IMR-90 (cell line): ENCODE data around the gene EPSTI1. TPM values are rescaled to one million over a fixed set of nuclear protein-coding genes. Genes with fewer than 3 reads are reported as not detected.

ENCODE experiments used
- ATAC-seq: fragments of 200-7000 bp; cut with Tn5 transposase; 2 replicates; pipeline ENCODE4 v1.9.1; 2020; ENCODE audit warnings: low read depth, mild to moderate bottlenecking, moderate library complexity
- BruUV-seq: library from RNA; stranded (reverse); fragments of 400-500 nt; replicated peaks from 2 replicates; lab custom pipeline; 2021; lab: Mats Ljungman, UMichigan
- CTCF ChIA-PET: fragments of 300-600 bp; formaldehyde crosslinking; extraction: SDS; loops from one replicate; lab custom pipeline; 2021; ENCODE audit warnings: antibody characterized with exemption; lab: Yijun Ruan, JAX
- POLR2A ChIA-PET: fragments of 300-600 bp; sonication (Branson Sonifier 250); formaldehyde crosslinking; loops from one replicate; lab custom pipeline; 2022; ENCODE audit warnings: antibody characterized with exemption; ENCODE audit not compliant: unreplicated experiment; lab: Charles Lee
- DNase-seq: peaks from one replicate; pipeline ENCODE4 v3.0.0; 2013
- H2AFZ ChIP-seq: replicated peaks from 2 replicates; pipeline ENCODE3; 2013; ENCODE audit warnings: low read length, mild to moderate bottlenecking; ENCODE audit not compliant: poor library complexity
- H2AK5ac ChIP-seq: 2 replicates; pipeline ENCODE4 v1.6.1; 2013; ENCODE audit warnings: low read depth, low read length, inconsistent platforms
- H2AK9ac ChIP-seq: replicated peaks from 2 replicates; pipeline ENCODE3; 2013; ENCODE audit warnings: mild to moderate bottlenecking, low read depth, low read length, moderate library complexity; ENCODE audit not compliant: poor library complexity
- H2BK120ac ChIP-seq: 2 replicates; pipeline ENCODE4 v1.6.1; 2013; ENCODE audit warnings: low read depth, low read length, inconsistent platforms
- H2BK15ac ChIP-seq: 3 replicates; pipeline ENCODE4 v1.6.1; 2013; ENCODE audit warnings: low read depth, low read length, inconsistent platforms
- H2BK20ac ChIP-seq: 2 replicates; pipeline ENCODE4 v1.6.1; 2013; ENCODE audit warnings: low read depth, mild to moderate bottlenecking, inconsistent platforms, low read length, moderate library complexity
- H2BK5ac ChIP-seq: 2 replicates; pipeline ENCODE4 v1.6.1; 2013; ENCODE audit warnings: mild to moderate bottlenecking, low read depth, low read length, inconsistent platforms; ENCODE audit not compliant: poor library complexity, severe bottlenecking
- H3K14ac ChIP-seq: replicated peaks from 2 replicates; pipeline ENCODE4 v1.6.1; 2013; ENCODE audit warnings: low read depth, low read length, inconsistent platforms
- H3K18ac ChIP-seq: 2 replicates; pipeline ENCODE4 v1.6.1; 2013; ENCODE audit warnings: low read depth, low read length, control low read depth
- H3K23ac ChIP-seq: 2 replicates; pipeline ENCODE4 v1.6.1; 2013; ENCODE audit warnings: low read depth, low read length, inconsistent platforms
- H3K27ac ChIP-seq: 2 replicates; pipeline ENCODE4 v1.5.1; 2013; ENCODE audit warnings: mild to moderate bottlenecking, control low read depth, low read length; ENCODE audit not compliant: insufficient read depth
- H3K27me3 ChIP-seq: 2 replicates; pipeline ENCODE4 v1.6.1; 2013; ENCODE audit warnings: low read length; ENCODE audit not compliant: control insufficient read depth, insufficient read depth
- H3K36me3 ChIP-seq: 2 replicates; pipeline ENCODE4 v1.6.1; 2013; ENCODE audit warnings: low read length, mixed read lengths; ENCODE audit not compliant: control insufficient read depth, insufficient read depth
- H3K4ac ChIP-seq: 2 replicates; pipeline ENCODE4 v1.6.1; 2013; ENCODE audit warnings: low read depth, low read length, inconsistent platforms
- H3K4me1 ChIP-seq: 2 replicates; pipeline ENCODE4 v1.6.1; 2013; ENCODE audit warnings: low read length, mixed read lengths; ENCODE audit not compliant: control insufficient read depth, insufficient read depth
- H3K4me2 ChIP-seq: 2 replicates; pipeline ENCODE4 v1.6.1; 2013; ENCODE audit warnings: low read depth, mild to moderate bottlenecking, control low read depth, low read length, moderate library complexity
- H3K4me3 ChIP-seq: 2 replicates; pipeline ENCODE4 v1.5.1; 2013; ENCODE audit warnings: low read depth, mild to moderate bottlenecking, control low read depth, low read length, moderate library complexity; ENCODE audit not compliant: insufficient read depth
- H3K56ac ChIP-seq: 2 replicates; pipeline ENCODE4 v1.6.1; 2013; ENCODE audit warnings: low read length, inconsistent platforms; ENCODE audit not compliant: insufficient read depth; ENCODE audit errors: extremely low read depth
- H3K79me1 ChIP-seq, 2 experiments: 2 replicates each; pipeline ENCODE4 v1.6.1; 2013; ENCODE audit warnings: low read length in 2 of 2, inconsistent platforms in 1 of 2, low read depth in 1 of 2
- H3K9ac ChIP-seq: 2 replicates; pipeline ENCODE4 v1.6.1; 2013; ENCODE audit warnings: low read depth, low read length, control low read depth
- H3K9me1 ChIP-seq: 2 replicates; pipeline ENCODE4 v1.6.1; 2013; ENCODE audit warnings: low read length, inconsistent platforms; ENCODE audit not compliant: insufficient read depth
- H3K9me3 ChIP-seq: 2 replicates; pipeline ENCODE4 v1.6.1; 2013; ENCODE audit warnings: low read length; ENCODE audit not compliant: control insufficient read depth, insufficient read depth
- H4K20me1 ChIP-seq: 2 replicates; pipeline ENCODE4 v1.6.1; 2013; ENCODE audit warnings: low read length, inconsistent platforms; ENCODE audit not compliant: insufficient read depth
- H4K5ac ChIP-seq: 2 replicates; pipeline ENCODE4 v1.6.1; 2013; ENCODE audit warnings: mild to moderate bottlenecking, low read depth, low read length, control low read depth
- H4K8ac ChIP-seq, 2 experiments: 2 replicates each; pipeline ENCODE4 v1.6.1; 2013; ENCODE audit warnings: low read depth in 2 of 2, low read length in 2 of 2, control low read depth in 1 of 2, inconsistent platforms in 1 of 2
- H4K91ac ChIP-seq: 2 replicates; pipeline ENCODE4 v1.6.1; 2013; ENCODE audit warnings: low read depth, low read length, inconsistent platforms; ENCODE audit not compliant: insufficient read depth
- BHLHE40 ChIP-seq: fragments of 150-350 bp; IDR thresholded peaks from 2 replicates; pipeline ENCODE4 v1.6.1; 2016; ENCODE audit warnings: mild to moderate bottlenecking, low read depth, low read length
- CEBPB ChIP-seq: IDR thresholded peaks from 2 replicates; pipeline ENCODE4 v1.6.1; 2012; ENCODE audit warnings: low read depth, low read length, improper control_type of control experiment
- CHD1 ChIP-seq: IDR thresholded peaks from 2 replicates; pipeline ENCODE4 v1.6.1; 2012; ENCODE audit warnings: low read depth, low read length, improper control_type of control experiment
- FOS ChIP-seq: fragments of 150-350 bp; IDR thresholded peaks from 2 replicates; pipeline ENCODE4 v1.6.1; 2016; ENCODE audit warnings: low read depth, low read length
- MAFK ChIP-seq: IDR thresholded peaks from 2 replicates; pipeline ENCODE4 v1.6.1; 2012; ENCODE audit warnings: low read depth, low read length, improper control_type of control experiment
- MAZ ChIP-seq: IDR thresholded peaks from 2 replicates; pipeline ENCODE4 v1.6.1; 2012; ENCODE audit warnings: low read depth, mild to moderate bottlenecking, low read length, improper control_type of control experiment, moderate library complexity, borderline replicate concordance
- MXI1 ChIP-seq: IDR thresholded peaks from 2 replicates; pipeline ENCODE4 v1.6.1; 2012; ENCODE audit warnings: low read depth, mild to moderate bottlenecking, low read length, moderate library complexity, borderline replicate concordance
- NFE2L2 ChIP-seq: fragments of 150-350 bp; IDR thresholded peaks from 2 replicates; pipeline ENCODE4 v1.6.1; 2016; ENCODE audit warnings: low read depth, mild to moderate bottlenecking, low read length
- POLR2A ChIP-seq: IDR thresholded peaks from 2 replicates; pipeline ENCODE4 v1.6.1; 2012; ENCODE audit warnings: mild to moderate bottlenecking, low read depth, low read length
- RAD21 ChIP-seq: IDR thresholded peaks from 2 replicates; pipeline ENCODE4 v1.6.1; 2012; ENCODE audit warnings: low read length, improper control_type of control experiment
- RCOR1 ChIP-seq: IDR thresholded peaks from 2 replicates; pipeline ENCODE4 v1.6.1; 2012; ENCODE audit warnings: mild to moderate bottlenecking, low read length, improper control_type of control experiment; ENCODE audit not compliant: insufficient replicate concordance
- RFX5 ChIP-seq: IDR thresholded peaks from 2 replicates; pipeline ENCODE4 v1.8.0; 2012; ENCODE audit warnings: low read depth, mild to moderate bottlenecking, low read length, moderate library complexity
- SMC3 ChIP-seq: fragments of 150-350 bp; IDR thresholded peaks from 2 replicates; pipeline ENCODE4 v1.6.1; 2016; ENCODE audit warnings: low read depth, mild to moderate bottlenecking, antibody characterized with exemption, low read length, moderate library complexity
- WGBS, 2 experiments: methylation state at CpG; one replicate each; pipeline versions ENCODE4 v1.1.5 to v1.1.7; 2013; ENCODE audit warnings: missing lambda C conversion rate in 2 of 2; ENCODE audit not compliant: insufficient read length in 1 of 2; ENCODE audit errors: extremely low coverage in 2 of 2; 5-methylcytosine and 5-hydroxymethylcytosine counted together
- dilution Hi-C: fragments of 300-500 bp; cut with HindIII; formaldehyde crosslinking; loops from one replicate; pipeline ENCODE4 v1.14.3; 2018; ENCODE audit warnings: low sequenced_read_pairs; ENCODE audit not compliant: unreplicated experiment
- in situ Hi-C: fragments of 300-500 bp; cut with MboI; formaldehyde crosslinking; loops from 3 replicates; pipeline ENCODE4 v1.14.3; 2019; ENCODE audit warnings: low sequenced_read_pairs, inconsistent platforms, mixed read lengths
- intact Hi-C: fragments of 100-400 bp; cut with micrococcal nuclease; formaldehyde crosslinking; loops from 2 replicates; pipeline ENCODE4 v1.10.0; 2022
- polyA plus RNA-seq, 3 experiments: library from polyadenylated mRNA; depleted of rRNA; stranded (reverse); fragments of >200 nt; gene quantifications; 2 replicates each; pipeline ENCODE4 v1.2.3, GENCODE V29; 2012; ENCODE audit warnings: low replicate concordance in 1 of 3
- total RNA-seq: library from RNA; depleted of rRNA; stranded (reverse); fragments of >200 nt; gene quantifications from 2 replicates; pipeline ENCODE4 v1.2.3, GENCODE V29; 2012
- TF ChIP-seq, protein P1 (sequence below): fragments of 150-350 bp; IDR thresholded peaks from 2 replicates; pipeline ENCODE4 v1.6.1; 2016; ENCODE audit warnings: low read depth, mild to moderate bottlenecking, low read length, moderate library complexity, borderline replicate concordance
- TF ChIP-seq, protein P2 (sequence below): conservative IDR thresholded peaks from 2 replicates; pipeline ENCODE4 v1.5.1; 2012; ENCODE audit warnings: mild to moderate bottlenecking, low read depth, low read length, improper control_type of control experiment
- TF ChIP-seq, protein P3 (sequence below): fragments of 150-350 bp; IDR thresholded peaks from 2 replicates; pipeline ENCODE4 v1.6.1; 2017; ENCODE audit warnings: mild to moderate bottlenecking, antibody characterized with exemption, low read length, low read depth

The EPSTI1 gene
- total and polyA plus RNA-seq, 2 of the 4 experiments (the other 2 are of a cell fraction): 0.90 to 1.6 TPM

DNA sequence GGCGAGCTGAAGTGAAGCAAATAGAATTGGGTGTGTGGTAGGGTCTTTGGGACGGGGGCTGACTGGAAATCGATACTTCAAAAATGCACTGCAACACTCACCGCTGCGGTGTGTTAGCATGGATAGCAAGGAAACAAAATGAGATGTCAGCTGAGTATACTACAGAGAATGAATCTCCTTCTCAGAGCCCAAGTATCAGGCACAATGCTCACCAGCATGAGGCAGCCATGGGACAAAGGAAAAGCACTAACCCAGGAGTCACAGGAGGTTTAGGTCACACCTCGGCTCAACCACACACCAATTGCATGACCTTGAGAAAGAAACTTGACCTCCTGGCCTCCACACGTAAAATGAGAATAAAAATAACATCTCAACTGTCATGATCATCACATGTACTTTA lies 136.6 kb downstream of the EPSTI1 start:
- Histone ChIP-seq H3K9me3 (no peaks in the 10 kb centered on the region), H3K56ac (no peak overlapping the region), H2AK9ac (no peak overlapping the region), H3K27me3 (no peaks in the 10 kb centered on the region; the same call in 1 of the 2 replicates), H3K27ac (no peak overlapping the region), H3K4ac (no peak overlapping the region), H3K36me3 (no peaks in the 10 kb centered on the region), H2AFZ (no peak overlapping the region), H2BK120ac (no peak overlapping the region), H2BK15ac (no peak overlapping the region), H3K14ac (no peak overlapping the region), H4K91ac (no peak overlapping the region), H2BK20ac (no peak overlapping the region), H3K79me1 (no peaks in the 10 kb centered on the region), H3K18ac (no peak overlapping the region), H3K23ac (no peak overlapping the region), H2BK5ac (no peak overlapping the region), H3K9ac (no peak overlapping the region), H3K4me2 (no peak overlapping the region), H2AK5ac (no peak overlapping the region), H3K4me3 (no peak overlapping the region), H3K9me1 (no peaks in the 10 kb centered on the region), H4K8ac (no peak overlapping the region), H4K5ac (no peak overlapping the region), H4K20me1 (no peaks in the 10 kb centered on the region), H3K4me1 (no peaks in the 10 kb centered on the region)
- in situ Hi-C loops (no loop called here), intact Hi-C loops (no loop called here), dilution Hi-C loops (no loop called here)
- ChIA-PET POLR2A (no interaction called here), CTCF (no interaction called here)
- DNase-seq (no peak), ATAC-seq (no peak)
- BruUV-seq: no TSS peak
- WGBS, 2 experiments: no CpG with 5 or more reads among the region's 7 CpGs
- TF ChIP-seq NFE2L2 (no peak), CHD1 (no peak), FOS (no peak), RFX5 (no peak), MAFK (no peak), BHLHE40 (no peak), CEBPB (no peak), MXI1 (no peak), RAD21 (no peak), MAZ (no peak), SMC3 (no peak), RCOR1 (no peak), POLR2A (no peak)
- TF ChIP-seq, protein P1, sequence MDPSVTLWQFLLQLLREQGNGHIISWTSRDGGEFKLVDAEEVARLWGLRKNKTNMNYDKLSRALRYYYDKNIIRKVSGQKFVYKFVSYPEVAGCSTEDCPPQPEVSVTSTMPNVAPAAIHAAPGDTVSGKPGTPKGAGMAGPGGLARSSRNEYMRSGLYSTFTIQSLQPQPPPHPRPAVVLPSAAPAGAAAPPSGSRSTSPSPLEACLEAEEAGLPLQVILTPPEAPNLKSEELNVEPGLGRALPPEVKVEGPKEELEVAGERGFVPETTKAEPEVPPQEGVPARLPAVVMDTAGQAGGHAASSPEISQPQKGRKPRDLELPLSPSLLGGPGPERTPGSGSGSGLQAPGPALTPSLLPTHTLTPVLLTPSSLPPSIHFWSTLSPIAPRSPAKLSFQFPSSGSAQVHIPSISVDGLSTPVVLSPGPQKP: no peak
- TF ChIP-seq, protein P2, sequence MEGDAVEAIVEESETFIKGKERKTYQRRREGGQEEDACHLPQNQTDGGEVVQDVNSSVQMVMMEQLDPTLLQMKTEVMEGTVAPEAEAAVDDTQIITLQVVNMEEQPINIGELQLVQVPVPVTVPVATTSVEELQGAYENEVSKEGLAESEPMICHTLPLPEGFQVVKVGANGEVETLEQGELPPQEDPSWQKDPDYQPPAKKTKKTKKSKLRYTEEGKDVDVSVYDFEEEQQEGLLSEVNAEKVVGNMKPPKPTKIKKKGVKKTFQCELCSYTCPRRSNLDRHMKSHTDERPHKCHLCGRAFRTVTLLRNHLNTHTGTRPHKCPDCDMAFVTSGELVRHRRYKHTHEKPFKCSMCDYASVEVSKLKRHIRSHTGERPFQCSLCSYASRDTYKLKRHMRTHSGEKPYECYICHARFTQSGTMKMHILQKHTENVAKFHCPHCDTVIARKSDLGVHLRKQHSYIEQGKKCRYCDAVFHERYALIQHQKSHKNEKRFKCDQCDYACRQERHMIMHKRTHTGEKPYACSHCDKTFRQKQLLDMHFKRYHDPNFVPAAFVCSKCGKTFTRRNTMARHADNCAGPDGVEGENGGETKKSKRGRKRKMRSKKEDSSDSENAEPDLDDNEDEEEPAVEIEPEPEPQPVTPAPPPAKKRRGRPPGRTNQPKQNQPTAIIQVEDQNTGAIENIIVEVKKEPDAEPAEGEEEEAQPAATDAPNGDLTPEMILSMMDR: no peak
- TF ChIP-seq, protein P3, sequence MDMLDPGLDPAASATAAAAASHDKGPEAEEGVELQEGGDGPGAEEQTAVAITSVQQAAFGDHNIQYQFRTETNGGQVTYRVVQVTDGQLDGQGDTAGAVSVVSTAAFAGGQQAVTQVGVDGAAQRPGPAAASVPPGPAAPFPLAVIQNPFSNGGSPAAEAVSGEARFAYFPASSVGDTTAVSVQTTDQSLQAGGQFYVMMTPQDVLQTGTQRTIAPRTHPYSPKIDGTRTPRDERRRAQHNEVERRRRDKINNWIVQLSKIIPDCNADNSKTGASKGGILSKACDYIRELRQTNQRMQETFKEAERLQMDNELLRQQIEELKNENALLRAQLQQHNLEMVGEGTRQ: no peak
